Lower leg skin (tissue), 3 donors: ENCODE results near the gene ATP6V0D1.

ENCODE experiments used
- POLR2A ChIP-seq, 2 donors: fragments of 450-650 bp; IDR thresholded peaks; one replicate each; pipeline ENCODE4 v1.6.1; 2016 to 2017; ENCODE audit warnings: antibody characterized with exemption in 2 of 2, mild to moderate bottlenecking in 1 of 2, moderate library complexity in 1 of 2
- TF ChIP-seq, protein P1 (sequence below), 3 donors: fragments of 450-650 bp; IDR thresholded peaks; one replicate each; pipeline ENCODE4 v1.5.1; 2016; ENCODE audit warnings: antibody characterized with exemption in 3 of 3, mild to moderate bottlenecking in 3 of 3, moderate library complexity in 2 of 3

- TF ChIP-seq, protein P1, sequence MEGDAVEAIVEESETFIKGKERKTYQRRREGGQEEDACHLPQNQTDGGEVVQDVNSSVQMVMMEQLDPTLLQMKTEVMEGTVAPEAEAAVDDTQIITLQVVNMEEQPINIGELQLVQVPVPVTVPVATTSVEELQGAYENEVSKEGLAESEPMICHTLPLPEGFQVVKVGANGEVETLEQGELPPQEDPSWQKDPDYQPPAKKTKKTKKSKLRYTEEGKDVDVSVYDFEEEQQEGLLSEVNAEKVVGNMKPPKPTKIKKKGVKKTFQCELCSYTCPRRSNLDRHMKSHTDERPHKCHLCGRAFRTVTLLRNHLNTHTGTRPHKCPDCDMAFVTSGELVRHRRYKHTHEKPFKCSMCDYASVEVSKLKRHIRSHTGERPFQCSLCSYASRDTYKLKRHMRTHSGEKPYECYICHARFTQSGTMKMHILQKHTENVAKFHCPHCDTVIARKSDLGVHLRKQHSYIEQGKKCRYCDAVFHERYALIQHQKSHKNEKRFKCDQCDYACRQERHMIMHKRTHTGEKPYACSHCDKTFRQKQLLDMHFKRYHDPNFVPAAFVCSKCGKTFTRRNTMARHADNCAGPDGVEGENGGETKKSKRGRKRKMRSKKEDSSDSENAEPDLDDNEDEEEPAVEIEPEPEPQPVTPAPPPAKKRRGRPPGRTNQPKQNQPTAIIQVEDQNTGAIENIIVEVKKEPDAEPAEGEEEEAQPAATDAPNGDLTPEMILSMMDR (IDR thresholded peaks at IDR 0.05), result no peak
- no peak for TF ChIP-seq POLR2A (IDR thresholded peaks at IDR 0.05)
These were observed 23.3 kb downstream of the ATP6V0D1 start for GRCh38 chr16:67457611-67458010.
